Posterior vena cava (tissue), 2 donors: ENCODE measurements around the gene UBASH3A. TPM values are rescaled to one million over a fixed set of nuclear protein-coding genes. Genes with fewer than 3 reads are reported as not detected.

Experiments
- DNase-seq: peaks from one replicate; pipeline ENCODE4 v3.0.0-alpha.2; 2020; ENCODE audit warnings: low spot score
- intact Hi-C, 2 donors: fragments of 100-400 bp; cut with DNase I; formaldehyde crosslinking; loops; one replicate each; pipeline versions ENCODE4 v1.14.1 to v1.14.2; 2022 to 2023
- total RNA-seq, 2 donors: library from RNA; stranded (reverse); fragmentation: NEBNext Ultra II Directional; extraction: Animal tissue kit (Norgen Biotek cat#: 25700); gene quantifications; one replicate each; pipeline ENCODE4 v1.2.1, GENCODE V29; 2021
- donor health status: DM: yes; HTN: yes; CAD: no.
- donor health status: DM: yes; HTN: yes; CAD: no.

The UBASH3A gene
- total RNA-seq, 2 donors from 2014 or later, result 0.32 to 0.38 TPM

DNA sequence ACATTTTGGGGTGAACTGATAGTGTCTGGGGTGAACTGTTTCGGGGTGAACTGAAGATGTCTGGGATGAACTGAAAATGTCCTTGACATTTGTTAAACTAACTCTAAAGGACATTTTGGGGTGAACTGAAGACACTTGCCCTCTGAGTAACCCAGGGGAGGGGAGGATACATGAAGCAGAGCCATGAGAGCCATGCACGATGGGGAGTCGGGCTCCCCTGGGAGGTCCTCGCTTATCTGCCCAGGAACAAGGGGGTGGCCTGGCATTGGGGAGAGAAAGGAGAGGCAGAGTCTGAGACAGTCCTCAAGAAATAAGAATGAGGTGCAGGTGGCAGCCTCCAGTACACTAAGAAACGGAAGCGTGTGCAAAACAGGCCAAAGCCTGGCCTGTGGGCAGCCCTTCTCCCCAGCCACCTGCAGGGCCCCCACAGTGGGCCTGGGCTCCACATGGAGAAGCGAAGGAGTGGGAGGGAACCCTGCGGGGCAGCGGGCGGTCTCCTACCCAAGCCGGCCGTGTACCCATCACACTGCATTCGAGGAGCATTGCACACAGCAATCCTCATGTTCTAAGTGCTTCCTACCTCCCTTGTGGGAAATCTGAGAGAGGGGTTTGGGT, 68.1 kb downstream of the UBASH3A start:
- intact Hi-C loops, result no loop called here
- no peak for DNase-seq

GRCh38 chr21:42472521-42472920, 68.8 kb downstream of the UBASH3A start:
- intact Hi-C loops, result no loop called here
- DNase-seq, result no peak

DNA sequence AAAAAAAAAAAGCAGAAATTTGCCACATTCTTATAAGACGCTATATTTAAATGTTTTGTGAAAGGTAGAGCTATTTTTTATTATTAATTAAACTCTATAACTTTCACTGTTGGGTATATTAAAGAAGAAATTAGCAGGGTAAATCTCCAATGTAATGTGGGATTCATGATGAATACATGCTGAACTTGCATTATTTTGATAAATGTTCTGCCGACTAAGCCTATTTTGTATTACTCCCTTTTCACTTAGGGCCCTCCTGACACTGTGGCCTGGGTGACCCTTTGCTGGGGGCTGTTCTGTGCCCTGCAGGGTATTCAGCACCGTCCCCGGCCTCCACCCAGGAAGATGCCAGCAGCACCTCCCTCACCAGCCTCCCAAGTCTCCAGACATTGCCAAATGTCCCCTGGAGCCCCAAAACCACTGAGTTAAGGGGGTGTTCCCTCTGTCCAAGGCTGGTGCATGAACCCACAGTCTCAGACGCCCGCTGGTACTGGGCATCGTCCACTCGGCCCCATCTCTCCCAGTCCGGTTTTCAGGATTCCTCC, 69.9 kb downstream of the UBASH3A start:
- DNase-seq, result no peak
- intact Hi-C loops, result no loop called here

- intact Hi-C loops, result no loop called here
- no peak for DNase-seq
Observed at GRCh38 chr21:42474043-42474831, 70.5 kb downstream of the UBASH3A start.

DNA sequence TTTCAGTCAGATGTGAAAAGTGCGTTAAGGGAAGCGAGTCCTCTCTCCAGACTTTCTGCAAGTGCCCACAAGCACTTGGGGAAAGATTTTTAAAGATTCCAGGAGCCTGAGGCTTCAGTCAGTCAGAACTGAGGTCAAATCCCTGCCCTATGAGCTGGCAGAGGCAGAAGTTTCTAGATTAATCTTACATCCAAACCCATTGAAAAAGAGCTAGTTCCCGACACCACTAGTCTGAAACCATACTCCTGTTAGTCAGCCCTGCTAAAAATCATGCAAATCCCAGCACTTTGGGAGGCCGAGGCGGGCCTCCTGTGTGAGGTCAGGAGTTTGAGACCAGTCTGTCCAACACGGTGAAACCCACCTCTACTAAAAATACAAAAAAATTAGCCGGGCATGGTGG, 71.3 kb downstream of the UBASH3A start:
- intact Hi-C loops, result no loop called here
- no peak for DNase-seq

DNA sequence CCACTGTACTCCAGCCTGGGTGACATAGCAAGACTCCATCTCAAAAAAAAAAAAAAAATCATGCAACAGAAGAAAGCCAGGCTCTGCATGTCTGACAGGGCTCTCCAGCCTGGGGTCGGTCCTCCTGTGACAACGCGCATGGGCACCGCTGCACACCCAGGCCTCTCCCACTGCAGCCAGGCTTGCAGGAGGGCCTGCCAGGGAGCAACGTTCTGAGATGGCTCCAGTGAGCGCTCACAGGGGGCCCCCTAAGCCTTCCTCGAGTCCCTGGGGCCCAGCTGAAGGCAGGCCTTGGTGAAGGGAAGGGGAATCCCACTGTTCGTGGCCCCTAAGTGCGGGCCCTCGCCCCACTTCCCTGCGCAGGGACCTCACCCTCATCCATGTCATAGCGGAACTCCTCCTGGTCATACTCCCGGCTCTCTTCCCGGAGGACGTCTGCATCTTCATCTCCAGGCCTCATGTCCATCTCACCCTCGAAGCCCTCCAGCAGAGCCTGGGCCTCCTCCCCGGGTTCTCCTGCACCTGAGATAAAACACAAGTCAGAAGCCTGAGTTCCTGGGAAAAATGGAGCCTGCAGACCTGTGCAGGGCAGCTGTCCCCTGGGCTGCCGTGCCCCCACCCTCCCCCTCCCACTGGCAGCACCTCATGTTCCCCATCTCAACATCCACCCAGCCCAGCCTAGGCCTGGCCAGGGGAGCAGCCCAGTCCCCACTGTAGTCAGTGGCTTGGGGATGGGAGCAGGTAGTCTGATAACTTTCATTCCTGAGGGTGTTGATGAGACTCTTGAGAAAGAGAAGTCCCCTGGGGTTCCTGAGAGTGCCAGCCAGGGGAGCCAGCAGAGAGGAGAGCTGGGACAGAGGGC, 72.1 kb downstream of the UBASH3A start:
- no peak for DNase-seq
- intact Hi-C loops, result no loop called here

DNA sequence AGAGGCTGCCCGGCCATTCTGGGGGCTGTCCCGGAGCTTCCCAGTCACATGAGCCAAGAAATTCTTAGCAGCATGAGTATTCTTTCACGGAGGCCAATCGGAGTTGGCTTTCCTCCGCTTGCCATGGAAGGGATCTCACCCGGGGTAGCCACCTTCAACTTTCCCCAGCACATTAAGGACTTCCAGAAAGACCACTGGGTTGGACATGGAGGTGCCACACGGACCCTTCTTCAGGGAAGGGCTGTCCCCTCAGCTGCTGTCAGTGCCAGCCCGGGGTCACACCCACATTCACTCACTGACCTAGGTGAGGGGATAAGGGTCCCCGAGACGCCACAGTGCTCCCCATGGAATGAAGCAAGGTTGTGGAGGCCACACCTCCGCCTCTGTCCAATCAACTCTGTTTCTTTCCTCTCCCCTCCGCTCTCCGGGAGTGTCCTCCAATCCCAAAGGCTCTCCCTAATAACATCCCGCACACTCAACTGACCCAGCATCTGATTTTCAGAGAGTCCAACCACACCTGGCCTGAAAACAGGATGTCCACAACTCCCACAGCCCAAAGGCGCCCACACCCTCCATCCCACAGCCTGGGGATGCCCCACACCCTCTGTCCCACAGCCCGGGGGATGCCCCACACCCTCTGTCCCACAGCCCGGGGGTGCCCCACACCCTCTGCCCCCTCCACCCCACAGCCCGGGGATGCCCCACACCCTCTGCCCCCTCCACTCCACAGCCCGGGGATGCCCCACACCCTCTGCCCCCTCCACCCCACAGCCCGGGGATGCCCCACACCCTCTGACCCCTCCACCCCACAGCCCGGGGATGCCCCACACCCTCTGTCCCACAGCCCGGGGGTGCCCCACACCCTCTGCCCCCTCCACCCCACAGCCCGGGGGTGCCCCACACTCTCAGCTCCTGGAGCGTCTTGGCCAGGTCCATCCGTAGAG, 73.0 kb downstream of the UBASH3A start:
- intact Hi-C loops, result no loop called here
- DNase-seq, result no peak

DNA sequence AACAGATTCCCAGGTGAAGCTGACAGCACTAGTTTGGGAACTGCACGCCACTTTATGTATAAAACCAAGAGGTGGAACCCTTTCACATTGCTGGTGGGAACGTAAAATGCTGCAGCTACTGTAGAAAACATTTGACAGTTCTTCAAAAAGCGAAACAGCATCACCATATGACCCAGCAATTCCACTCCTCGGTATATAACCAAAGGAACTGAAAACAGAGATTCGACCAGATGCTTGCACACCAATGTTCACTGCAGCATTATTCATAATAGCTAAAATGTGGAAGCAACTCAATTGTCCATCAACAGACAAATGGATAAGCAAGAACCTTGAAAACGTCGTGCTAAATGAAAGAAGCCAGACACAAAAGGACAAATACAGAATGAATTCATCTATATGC, 74.8 kb downstream of the UBASH3A start:
- intact Hi-C loops, result no loop called here
- DNase-seq, result no peak

- DNase-seq, result no peak
Observed at GRCh38 chr21:42479582-42479981, 75.9 kb downstream of the UBASH3A start.

GRCh38 chr21:42480736-42481135, 77.0 kb downstream of the UBASH3A start:
- no peak for DNase-seq
- intact Hi-C loops, result no loop called here

More at GRCh38 chr21:42479582-42479981, 75.9 kb downstream of the UBASH3A start:
- intact Hi-C loops, result no loop called here

DNA sequence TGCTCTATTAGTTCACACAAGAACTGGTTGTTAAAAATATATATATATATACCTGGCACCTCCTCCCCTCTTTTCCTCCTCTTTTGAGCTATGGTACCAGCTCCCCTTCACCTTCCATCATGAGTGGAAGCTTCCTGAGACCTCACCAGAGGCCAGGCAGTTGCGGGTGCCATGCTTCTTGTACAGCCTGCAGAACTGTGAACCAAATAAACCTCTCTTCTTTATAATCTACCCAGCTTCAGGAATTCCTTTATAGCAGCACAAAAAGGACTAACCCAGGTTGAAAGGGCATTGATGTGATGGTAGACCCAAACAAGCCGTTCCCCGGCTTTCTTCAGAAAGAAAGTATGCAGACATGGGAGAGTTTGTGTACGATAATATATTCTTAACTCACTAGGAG, 77.5 kb downstream of the UBASH3A start:
- no peak for DNase-seq
- intact Hi-C loops, result no loop called here

DNA sequence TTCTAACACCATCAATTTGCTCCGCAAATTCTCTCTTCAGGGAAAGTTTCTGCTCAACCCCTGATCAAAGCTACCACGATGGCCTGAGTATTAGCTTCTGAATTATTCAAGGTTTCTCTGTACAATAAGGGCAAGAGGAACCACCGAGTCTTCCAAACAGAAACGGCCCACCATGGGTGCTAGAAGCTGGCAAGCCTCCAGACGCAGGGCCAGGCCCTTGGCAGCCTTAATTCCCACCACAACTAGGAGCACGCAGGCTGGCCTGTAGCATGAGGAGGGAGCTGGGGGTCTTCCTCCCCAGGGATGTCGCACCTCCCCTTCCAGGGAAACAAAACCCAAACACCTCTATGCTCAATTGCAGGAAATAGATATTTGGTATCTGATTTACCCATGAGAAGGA, 81.3 kb downstream of the UBASH3A start:
- DNase-seq, result no peak
- intact Hi-C loops, result no loop called here

- no peak for DNase-seq
- intact Hi-C loops, result no loop called here
Observed at GRCh38 chr21:42486072-42486471, 82.4 kb downstream of the UBASH3A start.

GRCh38 chr21:42486531-42486930, 82.8 kb downstream of the UBASH3A start:
- intact Hi-C loops, result no loop called here
- no peak for DNase-seq

GRCh38 chr21:42489006-42489563, 85.4 kb downstream of the UBASH3A start:
- intact Hi-C loops, result no loop called here
- no peak for DNase-seq

DNA sequence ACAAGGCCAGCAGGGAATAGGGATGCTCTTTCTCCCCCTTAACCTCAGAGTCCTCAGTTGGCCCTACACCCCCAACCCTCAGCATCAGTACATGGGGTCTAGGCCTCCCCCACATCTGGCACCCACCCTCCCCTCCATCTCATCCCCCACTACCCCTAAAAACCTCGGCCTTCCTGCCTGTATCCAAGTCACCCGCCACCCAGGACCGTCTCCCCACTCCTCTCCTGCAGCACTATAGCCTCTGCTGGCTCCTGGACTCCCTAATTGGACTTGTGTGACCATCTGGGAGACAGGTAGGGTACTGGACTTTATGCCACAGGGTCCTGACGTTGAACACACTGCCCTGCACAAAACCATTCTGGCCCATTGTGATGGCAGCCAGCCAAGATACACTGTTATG, 86.3 kb downstream of the UBASH3A start:
- intact Hi-C loops, result no loop called here
- no peak for DNase-seq

GRCh38 chr21:42490720-42491119, 87.0 kb downstream of the UBASH3A start:
- DNase-seq, result no peak

DNA sequence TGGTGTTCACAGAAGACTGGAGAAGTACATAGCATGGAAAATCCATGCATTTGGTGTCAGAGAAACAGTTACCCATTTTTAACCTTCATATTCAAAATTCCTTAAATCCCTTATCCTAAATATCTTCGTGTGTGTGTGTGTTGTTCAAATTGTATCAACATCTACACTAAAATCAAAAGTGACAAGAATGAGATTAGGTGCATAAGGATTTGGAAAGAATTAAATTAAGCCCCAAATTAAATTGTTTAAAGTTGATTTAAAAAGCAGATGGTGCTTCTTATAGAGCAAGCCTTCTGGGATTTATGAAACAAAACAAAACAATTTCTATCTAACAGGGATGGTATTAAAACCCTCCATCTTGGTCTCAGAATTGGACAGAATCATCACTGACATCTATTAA, 87.6 kb downstream of the UBASH3A start:
- DNase-seq, result no peak
- intact Hi-C loops, result no loop called here

More at GRCh38 chr21:42490720-42491119, 87.0 kb downstream of the UBASH3A start:
- intact Hi-C loops, result no loop called here

- DNase-seq, result no peak
- intact Hi-C loops, result no loop called here
Observed at GRCh38 chr21:42492201-42492600, 88.5 kb downstream of the UBASH3A start.
